Kidney (tissue), 14 donors: Measurements from ENCODE around the gene LDLRAD3. TPM values are rescaled to one million over a fixed set of nuclear protein-coding genes. Genes with fewer than 3 reads are reported as not detected.

Source experiments
- DNase-seq, 5 donors: peaks; one replicate each; pipeline ENCODE4 v3.0.0-alpha.2; 2013 to 2020
- FAIRE-seq: peaks from 2 replicates; lab custom pipeline; 2012; peaks lifted over from hg19 to GRCh38; lab: Jason Lieb, UNC
- H3K27ac ChIP-seq, 2 donors: one replicate each; pipeline ENCODE4 v1.7.0; 2013; ENCODE audit warnings: low read depth in 2 of 2, low read length in 2 of 2, inconsistent platforms in 1 of 2
- H3K27me3 ChIP-seq: one replicate; pipeline ENCODE4 v1.7.1; 2013; ENCODE audit warnings: low read length, inconsistent platforms; ENCODE audit not compliant: control insufficient read depth, insufficient read depth
- H3K36me3 ChIP-seq, 3 donors: one replicate each; pipeline versions ENCODE4 v1.7.0 to v1.7.1; 2013; ENCODE audit warnings: low read length in 3 of 3, control low read depth in 1 of 3, inconsistent platforms in 1 of 3; ENCODE audit not compliant: insufficient read depth in 3 of 3, control insufficient read depth in 2 of 3
- H3K4me1 ChIP-seq, 3 donors: one replicate each; pipeline versions ENCODE4 v1.7.0 to v1.7.1; 2013; ENCODE audit warnings: low read length in 3 of 3, inconsistent platforms in 1 of 3, low read depth in 1 of 3; ENCODE audit not compliant: control insufficient read depth in 2 of 3, insufficient read depth in 2 of 3
- H3K4me3 ChIP-seq, 3 donors: one replicate each; pipeline versions ENCODE4 v1.7.0 to v1.8.1; 2013; ENCODE audit warnings: low read length in 3 of 3, control low read depth in 1 of 3, inconsistent platforms in 1 of 3
- H3K9ac ChIP-seq, 3 donors: one replicate each; pipeline versions ENCODE4 v1.7.0 to v1.7.1; 2013; ENCODE audit warnings: low read length in 3 of 3, control low read depth in 1 of 3, inconsistent platforms in 1 of 3
- H3K9me3 ChIP-seq, 3 donors: one replicate each; pipeline versions ENCODE4 v1.7.0 to v1.7.1; 2013; ENCODE audit warnings: low read length in 3 of 3, control low read depth in 1 of 3, inconsistent platforms in 1 of 3; ENCODE audit not compliant: control insufficient read depth in 2 of 3, insufficient read depth in 1 of 3
- intact Hi-C: fragments of 100-400 bp; cut with DNase I; formaldehyde crosslinking; loops from one replicate; pipeline ENCODE4 v1.11.1; 2022
- polyA plus RNA-seq: library from polyadenylated mRNA; stranded (reverse); fragments of 350-450 nt; fragmentation: Illumina TruSeq; extraction: RNeasy Lipid Tissue Mini Kit (QIAGEN cat#74804); gene quantifications from one replicate; pipeline ENCODE4 v1.2.3, GENCODE V29; 2014; ENCODE audit warnings: low read depth, low replicate concordance; ENCODE audit not compliant: insufficient read depth
- total RNA-seq: library from RNA; stranded (reverse); fragmentation: NEBNext Ultra II Directional; extraction: Animal tissue kit (Norgen Biotek cat#: 25700); gene quantifications from one replicate; pipeline ENCODE4 v1.2.1, GENCODE V29; 2021
- TF ChIP-seq, protein P1 (sequence below): IDR thresholded peaks from 3 replicates; pipeline ENCODE4 v1.5.1; 2012; ENCODE audit warnings: mild to moderate bottlenecking, moderate library complexity, borderline replicate concordance; ENCODE audit not compliant: insufficient read depth; ENCODE audit errors: extremely low read depth
- donor health status: control.
- donor health status: control.
- donor health status: control.
- donor health status: control.
- donor health status: control.
- donor health status: DM: yes; HTN: yes; CAD: no.
- donor health status: Normal renal cell carcinoma (clear cell type).

LDLRAD3 gene
- total and polyA plus RNA-seq, 2 donors from 2014 or later, result 1.2 to 14.2 TPM

DNA sequence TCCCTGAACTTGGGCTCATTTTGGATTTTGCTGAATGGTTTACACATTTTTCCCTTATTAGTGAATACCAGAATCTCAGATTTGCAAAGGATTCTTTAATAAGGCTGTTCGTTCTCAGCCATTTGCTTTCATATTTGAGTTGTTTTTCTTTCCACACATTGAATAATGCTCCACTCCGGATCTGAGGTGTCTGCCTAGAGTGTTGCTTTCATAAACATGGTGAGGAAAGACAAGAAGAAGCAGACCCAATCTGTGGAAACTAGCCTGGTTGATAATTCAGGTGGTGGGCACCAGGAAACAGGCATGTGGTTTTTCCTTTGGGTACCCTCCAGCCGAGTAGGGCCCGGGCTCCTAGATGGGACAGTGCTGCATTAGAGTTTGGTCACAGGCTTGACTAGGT is 35.0 kb downstream of the LDLRAD3 start:
- H3K9me3 ChIP-seq, result no peaks in the 10 kb centered on the region
- TF ChIP-seq, protein P1, sequence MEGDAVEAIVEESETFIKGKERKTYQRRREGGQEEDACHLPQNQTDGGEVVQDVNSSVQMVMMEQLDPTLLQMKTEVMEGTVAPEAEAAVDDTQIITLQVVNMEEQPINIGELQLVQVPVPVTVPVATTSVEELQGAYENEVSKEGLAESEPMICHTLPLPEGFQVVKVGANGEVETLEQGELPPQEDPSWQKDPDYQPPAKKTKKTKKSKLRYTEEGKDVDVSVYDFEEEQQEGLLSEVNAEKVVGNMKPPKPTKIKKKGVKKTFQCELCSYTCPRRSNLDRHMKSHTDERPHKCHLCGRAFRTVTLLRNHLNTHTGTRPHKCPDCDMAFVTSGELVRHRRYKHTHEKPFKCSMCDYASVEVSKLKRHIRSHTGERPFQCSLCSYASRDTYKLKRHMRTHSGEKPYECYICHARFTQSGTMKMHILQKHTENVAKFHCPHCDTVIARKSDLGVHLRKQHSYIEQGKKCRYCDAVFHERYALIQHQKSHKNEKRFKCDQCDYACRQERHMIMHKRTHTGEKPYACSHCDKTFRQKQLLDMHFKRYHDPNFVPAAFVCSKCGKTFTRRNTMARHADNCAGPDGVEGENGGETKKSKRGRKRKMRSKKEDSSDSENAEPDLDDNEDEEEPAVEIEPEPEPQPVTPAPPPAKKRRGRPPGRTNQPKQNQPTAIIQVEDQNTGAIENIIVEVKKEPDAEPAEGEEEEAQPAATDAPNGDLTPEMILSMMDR, result no peak
- FAIRE-seq, result no peak
- no peak overlapping the region for H3K4me3 ChIP-seq
- intact Hi-C loops, result no loop called here
- H3K9ac ChIP-seq, result no peak overlapping the region
- no peaks in the 10 kb centered on the region for H3K4me1 ChIP-seq
- no peak overlapping the region for H3K27ac ChIP-seq
- no peak for DNase-seq
- no peaks in the 10 kb centered on the region for H3K36me3 ChIP-seq
- H3K27me3 ChIP-seq, result no peaks in the 10 kb centered on the region

DNA sequence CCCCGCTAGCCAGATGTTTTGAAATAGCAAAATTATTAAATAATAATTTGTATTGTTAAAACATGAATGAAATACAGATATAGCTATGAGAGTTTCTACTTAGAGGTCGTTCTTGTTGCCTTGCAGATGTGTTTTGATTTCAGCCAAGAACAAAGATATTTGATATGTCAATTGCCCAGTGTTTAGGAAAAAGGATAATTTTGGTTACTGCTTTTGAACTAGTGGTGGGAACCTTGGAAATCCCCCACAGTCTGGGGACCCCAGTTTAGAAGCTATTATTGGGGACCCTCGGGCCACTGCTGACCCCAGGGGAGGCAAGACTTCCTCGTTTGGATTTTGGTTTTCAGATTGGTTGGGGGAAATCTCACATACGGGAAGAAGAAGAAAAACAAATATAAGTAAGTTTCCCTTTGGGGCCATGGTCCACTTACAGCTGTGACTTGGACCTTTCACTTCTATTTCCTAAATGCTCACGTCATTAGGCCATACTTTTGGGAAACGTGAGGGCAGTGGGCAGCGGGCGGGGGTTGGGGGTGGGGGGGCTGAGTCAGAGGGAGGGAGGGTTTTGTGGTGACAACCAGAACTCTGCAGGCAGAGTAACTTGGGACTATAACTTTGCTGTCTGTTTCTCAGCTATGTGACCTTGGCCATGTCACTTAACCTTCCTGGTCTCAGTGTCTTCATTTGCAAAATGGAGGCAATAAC is 37.0 kb downstream of the LDLRAD3 start:
- Histone ChIP-seq H3K9ac (no peak overlapping the region), H3K9me3 (no peaks in the 10 kb centered on the region), H3K4me1 (no peaks in the 10 kb centered on the region), H3K27me3 (no peaks in the 10 kb centered on the region), H3K36me3 (no peaks in the 10 kb centered on the region), H3K27ac (no peak overlapping the region), H3K4me3 (no peak overlapping the region)
- no peak for FAIRE-seq
- TF ChIP-seq, protein P1, result no peak
- intact Hi-C loops, result no loop called here
- no peak for DNase-seq

- H3K27ac ChIP-seq, result no peak overlapping the region
- no peaks in the 10 kb centered on the region for H3K27me3 ChIP-seq
- no peaks in the 10 kb centered on the region for H3K36me3 ChIP-seq
- FAIRE-seq, result no peak
- no peak for DNase-seq
- H3K4me3 ChIP-seq, result no peak overlapping the region
- intact Hi-C loops, result no loop called here
- H3K9me3 ChIP-seq, result no peaks in the 10 kb centered on the region
- TF ChIP-seq, protein P1, result no peak
- H3K9ac ChIP-seq, result no peak overlapping the region
- H3K4me1 ChIP-seq, result no peaks in the 10 kb centered on the region
Observed at GRCh38 chr11:35981581-35981980, 37.7 kb downstream of the LDLRAD3 start.

GRCh38 chr11:35982061-35982460 is 38.2 kb downstream of the LDLRAD3 start:
- Histone ChIP-seq H3K4me3 (no peak overlapping the region), H3K27me3 (no peaks in the 10 kb centered on the region), H3K27ac (no peak overlapping the region), H3K9ac (no peak overlapping the region), H3K4me1 (no peaks in the 10 kb centered on the region), H3K36me3 (no peaks in the 10 kb centered on the region), H3K9me3 (no peaks in the 10 kb centered on the region)
- FAIRE-seq (no peak), DNase-seq (no peak)
- intact Hi-C loops, result no loop called here
- TF ChIP-seq, protein P1, result no peak
